Stimulated activated CD8-positive, alpha-beta memory T cell treated with anti-CD3 and anti-CD28 coated beads, Interleukin-7, amount 100 ng/mL, for 1 hour (primary cell): ENCODE measurements around the gene M1AP.

Source experiments
- DNase-seq, 2 donors: peaks; one replicate each; pipeline ENCODE4 v3.0.0-alpha.2; 2020; ENCODE audit warnings: low read depth in 2 of 2

Gene M1AP

GRCh38 chr2:74524955-74525716 is 123.0 kb downstream of the M1AP start:
- no peak for DNase-seq

GRCh38 chr2:74524005-74524404 is 124.1 kb downstream of the M1AP start:
- no peak for DNase-seq

GRCh38 chr2:74522516-74522915 is 125.6 kb downstream of the M1AP start:
- DNase-seq, result no peak

GRCh38 chr2:74516650-74517049 is 131.5 kb downstream of the M1AP start:
- DNase-seq, result no peak

- DNase-seq, result peak; percentile 37 to 52
Observed at GRCh38 chr2:74515981-74516633, 132.0 kb downstream of the M1AP start.

GRCh38 chr2:74515271-74515980 is 132.7 kb downstream of the M1AP start:
- no peak for DNase-seq

- no peak for DNase-seq
Observed at GRCh38 chr2:74514368-74515270, 133.5 kb downstream of the M1AP start, which contains the start of gene TLX2. TSS of gene TLX2 (plus strand) at chr2:74514450. CDS start at chr2:74514807, 357 bp downstream.

GRCh38 chr2:74513605-74514367 is 134.3 kb downstream of the M1AP start:
- no peak for DNase-seq

GRCh38 chr2:74512744-74513604 is 135.2 kb downstream of the M1AP start:
- no peak for DNase-seq

GRCh38 chr2:74511104-74511989 is 136.8 kb downstream of the M1AP start:
- DNase-seq, result no peak

GRCh38 chr2:74510272-74510671 is 137.9 kb downstream of the M1AP start:
- DNase-seq, result no peak

GRCh38 chr2:74507926-74508520 is 140.1 kb downstream of the M1AP start:
- no peak for DNase-seq
